CD14-positive monocyte (primary cell): ENCODE results near the gene GASK1B. TPM values are rescaled to one million over a fixed set of nuclear protein-coding genes. Genes with fewer than 3 reads are reported as not detected.
A peak's percentile ranks its signal among the peaks of the same experiment; 100 is the strongest.

ENCODE experiments used
- DNase-seq, 3 donors: peaks; one replicate each; pipeline ENCODE4 v3.0.0-alpha.2; 2011 to 2022
- H2AFZ ChIP-seq: 2 replicates; pipeline ENCODE4 v1.6.0; 2012; ENCODE audit warnings: mild to moderate bottlenecking, low read depth, low read length, inconsistent platforms; ENCODE audit not compliant: insufficient read depth, poor library complexity, severe bottlenecking
- H3K27ac ChIP-seq, 2 donors: 1 replicate in 1 of 2; 2 replicates in 1 of 2; pipeline ENCODE4 v1.5.1; 2012 to 2013; ENCODE audit warnings: low read length in 2 of 2, control low read depth in 1 of 2, inconsistent platforms in 1 of 2, low read depth in 1 of 2, mild to moderate bottlenecking in 1 of 2
- H3K27me3 ChIP-seq, 2 donors: one replicate each; pipeline versions ENCODE4 v1.6.0 to v1.6.1; 2011 to 2013; ENCODE audit warnings: low read length in 2 of 2; ENCODE audit not compliant: control insufficient read depth in 2 of 2, insufficient read depth in 2 of 2
- H3K36me3 ChIP-seq, 2 donors: replicated peaks in 1 of 2; 1 replicate in 1 of 2; 2 replicates in 1 of 2; pipeline versions ENCODE4 v1.5.1 to v1.6.1; 2012 to 2013; ENCODE audit warnings: low read length in 2 of 2, control low read depth in 1 of 2, inconsistent platforms in 1 of 2, mild to moderate bottlenecking in 1 of 2; ENCODE audit not compliant: insufficient read depth in 2 of 2, control insufficient read depth in 1 of 2
- H3K4me1 ChIP-seq, 2 donors: 1 replicate in 1 of 2; 2 replicates in 1 of 2; pipeline versions ENCODE4 v1.5.1 to v1.6.1; 2012 to 2013; ENCODE audit warnings: low read length in 2 of 2, control low read depth in 1 of 2, inconsistent platforms in 1 of 2, mild to moderate bottlenecking in 1 of 2, moderate library complexity in 1 of 2; ENCODE audit not compliant: insufficient read depth in 2 of 2, control insufficient read depth in 1 of 2
- H3K4me2 ChIP-seq: replicated peaks from 2 replicates; pipeline ENCODE3; 2012; ENCODE audit warnings: low read length, moderate library complexity, mild to moderate bottlenecking; ENCODE audit not compliant: poor library complexity, severe bottlenecking; ENCODE audit errors: extremely low read depth
- H3K4me3 ChIP-seq, 3 experiments: fragments of 200-600 bp in 1 of 3; sonication (generic) in 1 of 3; replicated peaks in 1 of 3; 1 replicate in 2 of 3; 2 replicates in 1 of 3; pipeline ENCODE4 v1.5.1; 2011 to 2013; ENCODE audit warnings: low read length in 3 of 3, mild to moderate bottlenecking in 3 of 3, control low read depth in 2 of 3, low read depth in 2 of 3, inconsistent platforms in 1 of 3, moderate library complexity in 1 of 3
- H3K79me2 ChIP-seq: 2 replicates; pipeline ENCODE4 v1.6.0; 2012; ENCODE audit warnings: mild to moderate bottlenecking, control low read depth, inconsistent platforms, low read length, moderate library complexity; ENCODE audit not compliant: insufficient read depth
- H3K9ac ChIP-seq: 2 replicates; pipeline ENCODE4 v1.6.0; 2017; ENCODE audit warnings: low read length, mild to moderate bottlenecking; ENCODE audit not compliant: insufficient read depth, poor library complexity, severe bottlenecking
- H3K9me3 ChIP-seq, 2 donors: replicated peaks in 1 of 2; 1 replicate in 1 of 2; 2 replicates in 1 of 2; pipeline versions ENCODE4 v1.5.1 to v1.6.1; 2012 to 2013; ENCODE audit warnings: low read length in 2 of 2, control low read depth in 1 of 2; ENCODE audit not compliant: control insufficient read depth in 1 of 2, insufficient read depth in 1 of 2
- H4K20me1 ChIP-seq: 2 replicates; pipeline ENCODE4 v1.6.0; 2012; ENCODE audit warnings: mild to moderate bottlenecking, low read length, control low read depth, moderate library complexity; ENCODE audit not compliant: insufficient read depth
- H3K27ac Mint-ChIP-seq, 7 donors: one replicate each; pipeline ENCODE4 v1.8.0; 2020; ENCODE audit warnings: mild to moderate bottlenecking in 7 of 7, mixed read lengths in 7 of 7, moderate library complexity in 6 of 7, inconsistent platforms in 2 of 7
- H3K27me3 Mint-ChIP-seq, 3 donors: one replicate each; pipeline ENCODE4 v1.8.0; 2021 to 2022; ENCODE audit warnings: low read depth in 3 of 3, mild to moderate bottlenecking in 3 of 3, mixed read lengths in 3 of 3, moderate library complexity in 3 of 3, inconsistent platforms in 1 of 3
- H3K36me3 Mint-ChIP-seq, 2 donors: one replicate each; pipeline ENCODE4 v1.8.0; 2020; ENCODE audit warnings: mixed read lengths in 2 of 2, inconsistent platforms in 1 of 2, mild to moderate bottlenecking in 1 of 2
- H3K4me1 Mint-ChIP-seq: one replicate; pipeline ENCODE4 v1.8.0; 2020; ENCODE audit warnings: mild to moderate bottlenecking, mixed read lengths
- H3K4me3 Mint-ChIP-seq, 2 donors: one replicate each; pipeline ENCODE4 v1.8.0; 2020; ENCODE audit warnings: mild to moderate bottlenecking in 2 of 2, mixed read lengths in 2 of 2, moderate library complexity in 1 of 2
- H3K9me3 Mint-ChIP-seq, 7 donors: one replicate each; pipeline ENCODE4 v1.8.0; 2020 to 2022; ENCODE audit warnings: mixed read lengths in 7 of 7, mild to moderate bottlenecking in 6 of 7, moderate library complexity in 6 of 7, inconsistent platforms in 2 of 7
- CTCF ChIP-seq: fragments of 200-600 bp; IDR thresholded peaks from one replicate; pipeline ENCODE4 v1.8.0; 2022; ENCODE audit warnings: antibody characterized with exemption, mild to moderate bottlenecking
- WGBS: methylation state at CpG from one replicate; pipeline ENCODE4 v1.1.5; 2013; ENCODE audit warnings: missing lambda C conversion rate; ENCODE audit not compliant: insufficient coverage; 5-methylcytosine and 5-hydroxymethylcytosine counted together
- intact Hi-C, 2 donors: fragments of 100-400 bp; cut with micrococcal nuclease; formaldehyde crosslinking; loops; one replicate each; pipeline versions ENCODE4 v1.15.0 to v1.15.1; 2023
- polyA plus RNA-seq, 3 donors: library from polyadenylated mRNA; depleted of rRNA in 1 of 3; unstranded in 2 of 3; stranded (reverse) in 1 of 3; fragments of 300-500 nt in 2 of 3; fragments of >200 nt in 1 of 3; fragmentation: Illumina TruSeq in 2 of 3; gene quantifications; 1 replicate in 2 of 3; 2 replicates in 1 of 3; pipeline ENCODE4 v1.2.3, GENCODE V29; 2012 to 2021

Gene GASK1B
- polyA plus RNA-seq, 3 donors, result 34.4 to 106 (median 82.2) TPM

- intact Hi-C loops, result no loop called here
- WGBS, result 100% methylated on average over 1 of the region's 1 CpG
- no peak overlapping the region for H3K4me2 ChIP-seq
These were observed 16.6 kb upstream of the GASK1B start for GRCh38 chr4:158189422-158189821.

GRCh38 chr4:158186815-158187214 lies 14.0 kb upstream of the GASK1B start:
- no peak for TF ChIP-seq CTCF
- H2AFZ ChIP-seq, result no peak overlapping the region
- H3K27ac Mint-ChIP-seq, result no peak overlapping the region
- H4K20me1 ChIP-seq, result no peaks in the 10 kb centered on the region
- H3K4me1 Mint-ChIP-seq, result peaks cover 11% of the 10 kb centered on the region
- no peaks in the 10 kb centered on the region for H3K79me2 ChIP-seq
- H3K9me3 ChIP-seq, result no peaks in the 10 kb centered on the region
- H3K36me3 ChIP-seq, result peaks cover 22 to 89% of the 10 kb centered on the region in 2 donors
- no peaks in the 10 kb centered on the region for H3K27me3 ChIP-seq
- DNase-seq, result no peak
- H3K9ac ChIP-seq, result no peak overlapping the region
- no peak overlapping the region for H3K4me3 Mint-ChIP-seq
- no peak overlapping the region for H3K27ac ChIP-seq
- H3K4me3 ChIP-seq, result no peak overlapping the region
- peaks cover 0 to 2% of the 10 kb centered on the region in 2 donors for H3K4me1 ChIP-seq
- peaks cover 0 to 3% (median 0%) of the 10 kb centered on the region in 7 donors for H3K9me3 Mint-ChIP-seq
- no CpG with 5 or more reads among the region's 2 CpGs for WGBS
- no peak overlapping the region for H3K4me2 ChIP-seq
- intact Hi-C loops, result no loop called here
- no peaks in the 10 kb centered on the region for H3K27me3 Mint-ChIP-seq
- H3K36me3 Mint-ChIP-seq, result peaks cover 64 to 90% of the 10 kb centered on the region in 2 donors

More at GRCh38 chr4:158189422-158189821, 16.6 kb upstream of the GASK1B start:
- no peaks in the 10 kb centered on the region for H4K20me1 ChIP-seq
- H3K9me3 Mint-ChIP-seq, result peaks cover 0 to 3% (median 0%) of the 10 kb centered on the region in 7 donors
- H3K9me3 ChIP-seq, result no peaks in the 10 kb centered on the region
- H3K36me3 ChIP-seq, result peaks cover 14 to 79% of the 10 kb centered on the region in 2 donors
- no peaks in the 10 kb centered on the region for H3K27me3 ChIP-seq
- TF ChIP-seq CTCF, result no peak
- H3K79me2 ChIP-seq, result no peaks in the 10 kb centered on the region
- no peak overlapping the region for H3K4me3 ChIP-seq
- peak in 2 of 3 donors; percentile 25 to 42 for DNase-seq
- H3K4me1 Mint-ChIP-seq, result peaks cover 15% of the 10 kb centered on the region
- no peaks in the 10 kb centered on the region for H3K27me3 Mint-ChIP-seq
- no peak overlapping the region for H3K4me3 Mint-ChIP-seq
- no peak overlapping the region for H3K27ac ChIP-seq
- no peak overlapping the region for H2AFZ ChIP-seq
- peaks cover 60 to 86% of the 10 kb centered on the region in 2 donors for H3K36me3 Mint-ChIP-seq
- H3K9ac ChIP-seq, result no peak overlapping the region
- H3K27ac Mint-ChIP-seq, result peak overlapping the region in 1 of 7 donors; percentile 26
- peaks cover 0 to 2% of the 10 kb centered on the region in 2 donors for H3K4me1 ChIP-seq
